ENCODE measurements around the gene CDH23.

The CDH23 gene

DNA sequence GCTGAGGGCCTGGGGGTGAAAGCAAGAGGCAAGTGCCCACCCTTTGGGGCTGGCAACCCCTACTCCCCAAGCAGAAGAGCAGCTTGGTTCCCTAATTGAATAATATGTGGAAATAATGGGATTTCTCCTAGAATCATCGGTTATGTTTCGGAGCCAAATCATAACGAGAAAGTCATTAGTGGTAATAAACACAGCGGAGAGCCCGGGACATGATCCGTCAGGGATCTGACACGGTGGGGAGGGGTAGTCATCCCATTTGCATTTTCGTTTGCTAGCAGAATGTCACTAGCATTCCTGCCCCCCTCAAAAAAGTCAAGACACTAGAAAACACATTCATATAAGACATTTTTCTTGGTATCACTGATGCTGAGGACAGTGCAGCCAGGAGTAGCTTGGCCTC is 140.4 kb downstream of the CDH23 start:
- ChIA-PET POLR2A (ENCODE audit: low non-redundant PET) (no interaction called here), CTCF (no interaction called here)
- DNase-seq (ENCODE audit: low spot score): no peak
- TF ChIP-seq, protein P1, sequence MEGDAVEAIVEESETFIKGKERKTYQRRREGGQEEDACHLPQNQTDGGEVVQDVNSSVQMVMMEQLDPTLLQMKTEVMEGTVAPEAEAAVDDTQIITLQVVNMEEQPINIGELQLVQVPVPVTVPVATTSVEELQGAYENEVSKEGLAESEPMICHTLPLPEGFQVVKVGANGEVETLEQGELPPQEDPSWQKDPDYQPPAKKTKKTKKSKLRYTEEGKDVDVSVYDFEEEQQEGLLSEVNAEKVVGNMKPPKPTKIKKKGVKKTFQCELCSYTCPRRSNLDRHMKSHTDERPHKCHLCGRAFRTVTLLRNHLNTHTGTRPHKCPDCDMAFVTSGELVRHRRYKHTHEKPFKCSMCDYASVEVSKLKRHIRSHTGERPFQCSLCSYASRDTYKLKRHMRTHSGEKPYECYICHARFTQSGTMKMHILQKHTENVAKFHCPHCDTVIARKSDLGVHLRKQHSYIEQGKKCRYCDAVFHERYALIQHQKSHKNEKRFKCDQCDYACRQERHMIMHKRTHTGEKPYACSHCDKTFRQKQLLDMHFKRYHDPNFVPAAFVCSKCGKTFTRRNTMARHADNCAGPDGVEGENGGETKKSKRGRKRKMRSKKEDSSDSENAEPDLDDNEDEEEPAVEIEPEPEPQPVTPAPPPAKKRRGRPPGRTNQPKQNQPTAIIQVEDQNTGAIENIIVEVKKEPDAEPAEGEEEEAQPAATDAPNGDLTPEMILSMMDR (conservative IDR thresholded peaks at IDR 0.05; ENCODE audit: low read depth): no peak
- H3K27ac ChIP-seq: no peak overlapping the region

GRCh38 chr10:71537681-71538080 is 141.0 kb downstream of the CDH23 start:
- POLR2A ChIA-PET (ENCODE audit: low non-redundant PET): no interaction called here
- CTCF ChIA-PET: no interaction called here
- H3K27ac ChIP-seq: no peak overlapping the region
- DNase-seq (ENCODE audit: low spot score): no peak
- TF ChIP-seq, protein P1 (conservative IDR thresholded peaks at IDR 0.05; ENCODE audit: low read depth): no peak

DNA sequence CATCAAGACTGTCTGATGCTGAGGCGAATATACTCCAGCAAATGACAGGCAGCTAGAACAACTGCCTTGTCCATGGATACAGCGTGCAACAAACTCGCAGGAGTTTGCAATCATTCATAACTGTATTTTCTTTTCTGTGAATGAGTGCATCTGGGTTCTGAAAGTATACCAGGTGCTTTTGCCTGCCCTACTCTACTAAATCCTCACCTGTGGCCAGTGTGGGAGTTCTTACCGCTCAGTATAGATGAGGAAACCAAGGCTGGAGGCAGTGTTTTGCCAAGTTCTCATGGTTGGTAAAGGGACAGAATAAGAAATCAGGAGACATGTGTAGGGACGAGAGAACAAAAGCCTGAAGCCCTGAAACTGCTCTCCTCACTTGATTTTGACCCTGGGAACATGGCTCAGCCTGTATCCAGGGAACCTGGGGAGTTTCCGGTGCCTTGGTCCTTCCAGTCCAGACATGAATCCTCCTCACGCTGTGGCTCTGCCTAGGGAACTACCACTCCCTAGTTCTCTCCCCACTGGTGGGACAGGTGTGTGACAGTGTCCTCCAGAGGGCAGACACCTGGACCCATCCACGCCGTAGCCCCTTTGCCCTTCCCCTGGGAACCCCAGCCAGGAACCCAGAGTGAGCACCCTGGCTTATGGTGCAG is 142.0 kb downstream of the CDH23 start:
- no peak overlapping the region for H3K27ac ChIP-seq
- TF ChIP-seq, protein P1 (conservative IDR thresholded peaks at IDR 0.05; ENCODE audit: low read depth): no peak
- peak; percentile 18 for DNase-seq (ENCODE audit: low spot score)
- ChIA-PET POLR2A (ENCODE audit: low non-redundant PET) (no interaction called here), CTCF (no interaction called here)

GRCh38 chr10:71539442-71540118 is 142.9 kb downstream of the CDH23 start:
- TF ChIP-seq, protein P1 (conservative IDR thresholded peaks at IDR 0.05; ENCODE audit: low read depth): no peak
- ChIA-PET POLR2A (ENCODE audit: low non-redundant PET) (no interaction called here), CTCF (no interaction called here)
- no peak overlapping the region for H3K27ac ChIP-seq
- DNase-seq (ENCODE audit: low spot score): no peak

- ChIA-PET POLR2A (ENCODE audit: low non-redundant PET) (no interaction called here), CTCF (no interaction called here)
- H3K27ac ChIP-seq: no peak overlapping the region
- DNase-seq (ENCODE audit: low spot score): no peak
- TF ChIP-seq, protein P1 (conservative IDR thresholded peaks at IDR 0.05; ENCODE audit: low read depth): no peak
Measured at GRCh38 chr10:71542478-71542877, 145.8 kb downstream of the CDH23 start.

DNA sequence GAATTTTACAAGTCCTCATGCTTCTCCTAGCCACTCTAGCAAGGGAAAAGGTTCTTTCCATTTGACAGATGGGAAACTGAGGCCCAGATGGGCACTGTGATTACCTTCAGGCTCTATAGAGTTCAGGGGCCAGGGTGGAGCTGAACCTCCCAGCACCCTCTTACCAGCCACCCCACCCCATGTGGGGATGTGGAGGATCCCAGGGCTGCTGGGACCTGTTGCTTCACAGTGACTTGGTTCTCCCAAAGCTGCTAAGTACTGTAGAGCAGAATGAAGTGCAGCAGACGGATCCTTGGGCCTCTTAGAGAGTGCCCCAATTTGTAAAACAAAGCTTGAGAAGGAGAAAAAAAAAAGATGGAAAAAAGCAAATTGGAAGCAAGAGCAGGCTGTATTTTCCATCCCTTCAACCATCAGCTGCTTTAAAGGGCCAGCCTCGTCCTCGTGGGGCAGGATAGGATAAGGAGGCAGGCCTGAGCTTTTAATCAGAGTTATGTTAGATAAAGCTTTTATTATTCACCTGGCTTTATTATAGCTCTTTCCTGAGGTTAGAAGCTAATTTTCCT is 147.0 kb downstream of the CDH23 start:
- ChIA-PET CTCF (interaction anchor here (0.6 to 0.7 kb wide), 4 partner anchors 63 to 463 kb away, joined by 4 to 5 read pairs (median 4); no protein-coding TSS in a partner anchor), POLR2A (ENCODE audit: low non-redundant PET) (no interaction called here)
- TF ChIP-seq, protein P1 (conservative IDR thresholded peaks at IDR 0.05; ENCODE audit: low read depth): no peak
- no peak overlapping the region for H3K27ac ChIP-seq
- DNase-seq (ENCODE audit: low spot score): no peak

Data from RWPE1 (cell line).